ENCODE measurements around the gene TDRD7. TPM values are rescaled to one million over a fixed set of nuclear protein-coding genes. Genes with fewer than 3 reads are reported as not detected.

TDRD7 gene
- polyA plus RNA-seq, 1 of the 3 experiments (the other 2 are of a cell fraction), result 4.9 TPM

DNA sequence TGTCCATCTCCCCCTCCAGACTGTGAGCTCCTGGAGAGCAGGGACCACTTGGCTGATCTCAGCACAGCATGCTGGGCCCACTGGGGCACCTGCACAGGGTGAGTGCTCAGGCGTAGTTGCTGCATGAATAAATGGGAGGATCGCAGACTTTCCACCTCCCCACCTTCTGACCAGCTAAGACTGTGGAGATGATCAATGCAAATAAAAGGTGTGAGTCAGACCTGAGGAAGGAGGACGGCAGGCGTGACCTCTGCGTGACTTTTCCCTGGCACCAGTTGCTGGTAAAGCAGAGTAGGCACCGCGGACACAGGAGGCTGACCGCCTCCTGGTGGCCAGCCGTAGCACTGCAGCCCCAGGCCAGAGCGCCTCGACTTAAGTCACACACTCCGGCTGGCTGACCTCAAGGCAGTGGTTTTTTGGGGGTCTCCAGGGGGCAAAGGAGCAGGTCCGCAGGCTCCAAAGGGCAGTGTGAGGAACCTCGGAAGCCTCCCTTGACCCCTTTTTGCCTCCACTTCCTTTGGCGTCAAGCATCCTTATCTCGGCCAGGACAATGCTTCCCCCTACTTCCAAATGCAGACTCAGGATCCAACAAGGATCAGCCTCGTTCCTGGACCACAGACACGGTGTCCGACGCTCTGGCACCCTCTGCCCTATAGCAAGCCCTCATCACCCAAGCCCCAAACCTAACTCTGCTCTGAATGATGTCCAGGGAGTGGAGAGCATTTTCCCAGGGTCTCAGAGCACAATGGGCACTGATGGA, 12.7 kb upstream of the TDRD7 start:
- H3K4me1 ChIP-seq (ENCODE audit: control insufficient read depth in 1 of 2, insufficient read depth in 2 of 2, low read depth in 1 of 2, low read length in 1 of 2), result peaks cover 3 to 4% of the 10 kb centered on the region in 2 experiments; a peak in 1 of 4 replicates
- H3K9me3 ChIP-seq, result 0 out of 2 replicates have a peak, but pooled peaks cover 2% of the 10 kb centered on the region
- peak; percentile 82 for DNase-seq
- H3K4me2 ChIP-seq, result 0 out of 2 replicates have a peak overlapping the region, but pooled peaks have one; percentile 19
- TF ChIP-seq, protein P1, sequence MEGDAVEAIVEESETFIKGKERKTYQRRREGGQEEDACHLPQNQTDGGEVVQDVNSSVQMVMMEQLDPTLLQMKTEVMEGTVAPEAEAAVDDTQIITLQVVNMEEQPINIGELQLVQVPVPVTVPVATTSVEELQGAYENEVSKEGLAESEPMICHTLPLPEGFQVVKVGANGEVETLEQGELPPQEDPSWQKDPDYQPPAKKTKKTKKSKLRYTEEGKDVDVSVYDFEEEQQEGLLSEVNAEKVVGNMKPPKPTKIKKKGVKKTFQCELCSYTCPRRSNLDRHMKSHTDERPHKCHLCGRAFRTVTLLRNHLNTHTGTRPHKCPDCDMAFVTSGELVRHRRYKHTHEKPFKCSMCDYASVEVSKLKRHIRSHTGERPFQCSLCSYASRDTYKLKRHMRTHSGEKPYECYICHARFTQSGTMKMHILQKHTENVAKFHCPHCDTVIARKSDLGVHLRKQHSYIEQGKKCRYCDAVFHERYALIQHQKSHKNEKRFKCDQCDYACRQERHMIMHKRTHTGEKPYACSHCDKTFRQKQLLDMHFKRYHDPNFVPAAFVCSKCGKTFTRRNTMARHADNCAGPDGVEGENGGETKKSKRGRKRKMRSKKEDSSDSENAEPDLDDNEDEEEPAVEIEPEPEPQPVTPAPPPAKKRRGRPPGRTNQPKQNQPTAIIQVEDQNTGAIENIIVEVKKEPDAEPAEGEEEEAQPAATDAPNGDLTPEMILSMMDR (IDR thresholded peaks at IDR 0.05), result peak; percentile 88
- peak; percentile 95 for TF ChIP-seq SMC3 (IDR thresholded peaks at IDR 0.05; ENCODE audit: low read depth, low read length)
- peak; percentile 42; the same call in 1 of the 2 replicates for TF ChIP-seq FOSL2 (IDR thresholded peaks at IDR 0.05; ENCODE audit: borderline replicate concordance, low read depth)
- peak; percentile 81; the same call in 1 of the 2 replicates for TF ChIP-seq RXRA (IDR thresholded peaks at IDR 0.05; ENCODE audit: borderline replicate concordance, low read depth)
- TF ChIP-seq EZH2phosphoT487 (IDR thresholded peaks at IDR 0.05; ENCODE audit: borderline replicate concordance, low read depth), result no peak
- TF ChIP-seq RAD21 (IDR thresholded peaks at IDR 0.05; ENCODE audit: low read length), result peak; percentile 82
- no peak for TF ChIP-seq FOXJ3 (CRISPR knock-in tag; IDR thresholded peaks at IDR 0.05)
- TF ChIP-seq NFIC (IDR thresholded peaks at IDR 0.05; ENCODE audit: borderline replicate concordance), result peak; percentile 41
- TF ChIP-seq, protein P2, sequence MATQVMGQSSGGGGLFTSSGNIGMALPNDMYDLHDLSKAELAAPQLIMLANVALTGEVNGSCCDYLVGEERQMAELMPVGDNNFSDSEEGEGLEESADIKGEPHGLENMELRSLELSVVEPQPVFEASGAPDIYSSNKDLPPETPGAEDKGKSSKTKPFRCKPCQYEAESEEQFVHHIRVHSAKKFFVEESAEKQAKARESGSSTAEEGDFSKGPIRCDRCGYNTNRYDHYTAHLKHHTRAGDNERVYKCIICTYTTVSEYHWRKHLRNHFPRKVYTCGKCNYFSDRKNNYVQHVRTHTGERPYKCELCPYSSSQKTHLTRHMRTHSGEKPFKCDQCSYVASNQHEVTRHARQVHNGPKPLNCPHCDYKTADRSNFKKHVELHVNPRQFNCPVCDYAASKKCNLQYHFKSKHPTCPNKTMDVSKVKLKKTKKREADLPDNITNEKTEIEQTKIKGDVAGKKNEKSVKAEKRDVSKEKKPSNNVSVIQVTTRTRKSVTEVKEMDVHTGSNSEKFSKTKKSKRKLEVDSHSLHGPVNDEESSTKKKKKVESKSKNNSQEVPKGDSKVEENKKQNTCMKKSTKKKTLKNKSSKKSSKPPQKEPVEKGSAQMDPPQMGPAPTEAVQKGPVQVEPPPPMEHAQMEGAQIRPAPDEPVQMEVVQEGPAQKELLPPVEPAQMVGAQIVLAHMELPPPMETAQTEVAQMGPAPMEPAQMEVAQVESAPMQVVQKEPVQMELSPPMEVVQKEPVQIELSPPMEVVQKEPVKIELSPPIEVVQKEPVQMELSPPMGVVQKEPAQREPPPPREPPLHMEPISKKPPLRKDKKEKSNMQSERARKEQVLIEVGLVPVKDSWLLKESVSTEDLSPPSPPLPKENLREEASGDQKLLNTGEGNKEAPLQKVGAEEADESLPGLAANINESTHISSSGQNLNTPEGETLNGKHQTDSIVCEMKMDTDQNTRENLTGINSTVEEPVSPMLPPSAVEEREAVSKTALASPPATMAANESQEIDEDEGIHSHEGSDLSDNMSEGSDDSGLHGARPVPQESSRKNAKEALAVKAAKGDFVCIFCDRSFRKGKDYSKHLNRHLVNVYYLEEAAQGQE (IDR thresholded peaks at IDR 0.05; ENCODE audit: low read depth, low read length), result peak; percentile 67; the same call in 1 of the 2 replicates
- H3K79me2 ChIP-seq (ENCODE audit: insufficient read depth), result no peaks in the 10 kb centered on the region
- H4K20me1 ChIP-seq (ENCODE audit: insufficient read depth), result no peaks in the 10 kb centered on the region
- no peak overlapping the region for H2AFZ ChIP-seq (ENCODE audit: low read depth)
- no peaks in the 10 kb centered on the region for H3K27me3 ChIP-seq (ENCODE audit: insufficient read depth)
- POLR2A ChIA-PET, result no interaction called here
- CTCF ChIA-PET, result interaction anchor here (0.7 to 13.1 kb wide), 14 partner anchors 10 to 542 kb away, joined by 3 to 134 read pairs (median 4); partner anchors contain the start of genes TDRD7 and ZNF782
- no peaks in the 10 kb centered on the region for H3K9me2 ChIP-seq
- H3K36me3 ChIP-seq (replicated peaks in 1 of 2; ENCODE audit: control insufficient read depth in 1 of 2, insufficient read depth in 2 of 2, low read length in 1 of 2), result no peaks in the 10 kb centered on the region
- 26% methylated on average over 14 of the region's 20 CpGs for WGBS (ENCODE audit: low lambda C conversion rate)
- H3K9ac ChIP-seq, result no peak overlapping the region
- peak overlapping the region in 1 of 2 experiments; percentile 36; a peak in 1 of 4 replicates for H3K4me3 ChIP-seq (ENCODE audit: low read depth in 2 of 2, low read length in 1 of 2)
- H3K27ac ChIP-seq (ENCODE audit: low read depth in 2 of 2, low read length in 1 of 2), result no peak overlapping the region
- H3F3A ChIP-seq (replicated peaks; ENCODE audit: insufficient read depth), result no peaks in the 10 kb centered on the region

Measured in SK-N-SH (cell line).